ENCODE measurements around the gene EARS2.
"Not testable (repeated sequence)": the region's sequence is repeated elsewhere in the genome, so short reads cannot be mapped to it uniquely, and the experiment has no call there.

The EARS2 gene

DNA sequence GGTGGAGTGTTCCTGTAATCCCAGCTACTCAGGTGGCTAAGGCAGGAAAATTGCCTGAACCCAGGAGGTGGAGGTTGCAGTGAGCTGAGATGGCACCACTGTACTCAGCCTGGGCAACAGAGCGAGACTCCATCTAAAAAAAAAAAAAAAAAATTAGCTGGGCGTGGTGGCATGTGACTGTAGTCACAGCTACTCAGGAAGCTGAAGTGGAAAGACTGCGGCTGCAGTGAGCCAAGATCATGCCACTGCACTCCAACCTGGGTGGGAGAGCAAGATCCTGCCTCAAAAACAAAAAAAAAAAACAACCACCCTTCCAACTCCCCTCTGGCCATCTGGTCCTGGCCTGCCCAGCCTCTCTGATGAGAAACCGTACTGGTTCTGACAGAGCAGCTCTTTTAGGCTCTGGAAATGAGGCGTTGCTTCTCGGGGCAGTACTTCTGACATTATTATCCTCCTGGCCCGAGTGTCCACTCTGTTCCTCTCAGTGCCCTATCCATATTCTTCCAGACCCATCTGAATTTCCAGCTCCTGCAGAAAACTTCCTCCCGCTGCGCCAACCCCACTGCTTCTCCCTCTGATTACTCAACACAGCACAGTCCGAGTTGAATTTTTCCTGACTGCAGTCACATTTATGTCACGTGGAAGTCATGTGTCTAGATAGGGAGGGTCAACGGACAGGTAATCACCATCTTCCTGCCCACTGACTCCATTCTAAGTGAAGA is 60.2 kb downstream of the EARS2 start:
- peak; percentile 79 for DNase-seq
- in situ Hi-C loops (cut with HindIII; ENCODE audit: low pct_ligation_motif_present, low pct_unique_long_range_greater_than_20kb, low sequenced_read_pairs): no loop called here

DNA sequence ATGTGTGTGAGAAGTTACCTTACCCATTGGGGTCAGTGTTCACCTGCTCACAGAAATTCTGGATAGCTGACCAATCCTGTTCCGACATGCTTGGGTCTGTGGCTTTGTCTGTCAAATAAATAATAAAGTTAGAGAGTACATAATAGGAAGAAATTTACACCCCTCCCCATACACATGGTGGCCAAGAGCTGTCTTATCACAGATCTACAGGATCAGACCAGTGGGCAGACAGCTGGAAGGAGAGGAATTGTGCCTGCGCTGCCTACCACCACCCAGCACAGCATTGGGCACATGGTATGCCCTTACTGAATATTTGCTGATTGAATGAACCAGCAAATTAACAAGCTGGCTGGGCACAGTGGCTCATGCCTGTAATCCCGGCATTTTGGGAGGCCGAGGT is 61.5 kb downstream of the EARS2 start:
- in situ Hi-C loops (cut with HindIII; ENCODE audit: low pct_ligation_motif_present, low pct_unique_long_range_greater_than_20kb, low sequenced_read_pairs): no loop called here
- DNase-seq: no peak

DNA sequence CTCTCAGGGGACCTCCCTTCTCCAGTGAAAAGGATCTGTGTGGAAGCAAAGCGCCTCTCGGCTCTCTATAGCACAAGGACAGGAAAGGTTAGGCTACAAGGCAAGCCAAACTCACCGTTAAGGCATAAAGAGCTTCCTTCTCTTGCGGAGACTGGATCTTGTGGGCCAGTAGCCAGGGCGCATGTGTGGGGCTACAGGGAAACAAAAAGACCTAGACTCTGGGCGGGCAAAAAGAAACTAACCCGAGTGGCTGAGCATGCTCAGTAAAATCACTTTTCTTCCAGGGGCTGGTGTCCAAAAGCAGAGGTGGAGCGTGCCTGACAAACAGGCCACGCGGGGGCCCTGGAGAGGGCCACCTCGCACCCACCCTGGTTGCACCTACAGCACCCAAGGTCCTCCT is 63.0 kb downstream of the EARS2 start:
- no peak for DNase-seq
- in situ Hi-C loops (cut with HindIII; ENCODE audit: low pct_ligation_motif_present, low pct_unique_long_range_greater_than_20kb, low sequenced_read_pairs): no loop called here

DNA sequence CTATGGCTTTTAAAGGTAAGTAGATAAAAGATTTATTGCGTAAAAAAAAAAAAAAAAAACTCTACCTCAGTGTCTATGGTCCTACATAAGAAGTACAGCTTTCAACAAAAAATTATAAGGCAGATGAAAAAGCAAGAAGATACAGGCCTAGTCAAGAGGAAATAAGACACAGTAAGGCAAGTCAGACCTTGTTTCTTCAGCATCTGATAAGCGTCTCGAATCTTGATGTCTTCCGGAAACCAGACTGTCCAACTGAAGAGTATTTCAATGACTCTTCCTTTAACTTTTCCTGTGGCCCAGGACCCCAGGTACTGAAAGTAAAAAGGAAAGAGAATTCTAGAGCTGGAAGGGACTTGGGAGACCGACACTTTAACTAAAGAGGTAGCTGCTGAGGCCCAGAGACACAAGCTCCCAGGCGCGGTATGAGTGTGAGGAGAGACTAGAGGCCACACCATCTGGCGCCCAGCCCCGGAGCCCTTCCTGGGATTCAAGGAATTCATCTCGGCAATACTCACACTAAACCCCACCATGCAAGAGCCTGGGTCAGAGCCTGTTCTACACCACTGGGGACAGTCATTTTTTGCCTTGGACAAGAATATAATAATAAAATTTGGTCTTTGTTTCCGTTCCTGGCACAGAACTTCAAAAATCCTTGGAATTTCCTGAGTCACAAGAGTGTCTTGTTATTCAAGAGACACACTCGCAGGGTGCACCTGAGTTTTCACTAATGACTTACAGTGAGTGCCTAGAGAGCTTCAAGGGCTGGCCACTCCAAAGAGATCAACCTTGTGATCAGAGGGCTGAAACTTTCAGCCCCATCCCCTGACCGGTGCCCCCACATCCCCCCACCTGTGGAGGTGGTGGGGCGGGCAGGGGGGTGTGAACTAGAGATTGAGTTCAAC is 65.4 kb downstream of the EARS2 start:
- in situ Hi-C loops (cut with HindIII; ENCODE audit: low pct_ligation_motif_present, low pct_unique_long_range_greater_than_20kb, low sequenced_read_pairs): no loop called here
- DNase-seq: peak; percentile 81

DNA sequence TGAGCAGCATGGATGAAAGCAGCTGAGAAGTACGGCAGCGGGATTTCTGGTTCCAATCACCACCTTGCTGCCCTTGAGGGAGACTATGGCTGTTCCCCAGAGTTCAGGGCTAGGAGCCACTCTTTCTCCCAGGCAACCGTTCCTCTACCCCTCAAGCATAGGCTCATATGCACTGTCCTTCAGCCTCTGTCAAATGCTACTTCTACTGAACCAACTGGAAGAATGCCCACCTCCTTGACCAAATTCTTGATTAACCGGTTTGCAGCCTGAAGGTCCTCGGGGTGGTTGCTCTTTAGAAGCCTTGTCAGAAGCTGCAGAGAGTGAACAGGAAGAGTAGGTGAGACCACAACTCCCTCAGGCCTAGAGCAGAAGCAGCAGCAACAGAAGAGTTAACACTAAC is 70.7 kb downstream of the EARS2 start:
- DNase-seq: no peak
- in situ Hi-C loops (cut with HindIII; ENCODE audit: low pct_ligation_motif_present, low pct_unique_long_range_greater_than_20kb, low sequenced_read_pairs): no loop called here

DNA sequence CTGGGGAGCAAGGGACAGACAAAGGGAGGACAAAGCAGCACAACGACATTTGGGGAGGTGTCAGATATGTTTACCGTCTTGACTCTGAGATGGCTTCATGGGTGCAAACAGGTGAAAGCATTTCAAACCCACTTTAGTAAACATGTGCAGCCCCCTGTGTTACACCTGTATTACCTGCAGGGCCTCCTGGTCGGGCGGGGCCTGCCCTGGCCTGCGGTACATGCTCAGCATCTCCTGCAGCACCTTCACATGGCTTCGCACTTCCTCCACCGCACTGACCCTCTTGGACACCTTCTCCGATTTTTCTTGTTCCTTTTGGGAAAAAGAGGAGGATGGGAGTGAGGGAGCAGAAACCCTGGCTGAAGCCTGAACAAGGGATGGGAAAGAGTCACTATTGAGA is 71.3 kb downstream of the EARS2 start:
- in situ Hi-C loops (cut with HindIII; ENCODE audit: low pct_ligation_motif_present, low pct_unique_long_range_greater_than_20kb, low sequenced_read_pairs): no loop called here
- DNase-seq: no peak

DNA sequence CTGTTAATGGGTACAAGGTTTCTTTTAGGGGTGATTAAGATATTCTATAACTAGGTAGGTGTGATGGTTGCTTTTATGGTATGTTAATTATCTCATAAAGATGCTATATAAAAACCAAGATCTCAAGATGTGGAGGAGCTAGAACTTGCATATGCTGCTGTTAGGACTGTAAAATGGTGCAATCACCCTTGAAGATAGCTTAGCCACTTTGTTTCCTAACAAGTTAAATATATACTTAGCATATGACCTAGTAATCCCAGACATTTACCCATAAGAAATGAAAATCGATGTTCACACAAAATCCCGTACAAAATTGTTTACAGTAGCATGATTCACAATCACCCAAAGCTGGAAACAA is 71.9 kb downstream of the EARS2 start:
- in situ Hi-C loops (cut with HindIII; ENCODE audit: low pct_ligation_motif_present, low pct_unique_long_range_greater_than_20kb, low sequenced_read_pairs): no loop called here
- DNase-seq: no peak

DNA sequence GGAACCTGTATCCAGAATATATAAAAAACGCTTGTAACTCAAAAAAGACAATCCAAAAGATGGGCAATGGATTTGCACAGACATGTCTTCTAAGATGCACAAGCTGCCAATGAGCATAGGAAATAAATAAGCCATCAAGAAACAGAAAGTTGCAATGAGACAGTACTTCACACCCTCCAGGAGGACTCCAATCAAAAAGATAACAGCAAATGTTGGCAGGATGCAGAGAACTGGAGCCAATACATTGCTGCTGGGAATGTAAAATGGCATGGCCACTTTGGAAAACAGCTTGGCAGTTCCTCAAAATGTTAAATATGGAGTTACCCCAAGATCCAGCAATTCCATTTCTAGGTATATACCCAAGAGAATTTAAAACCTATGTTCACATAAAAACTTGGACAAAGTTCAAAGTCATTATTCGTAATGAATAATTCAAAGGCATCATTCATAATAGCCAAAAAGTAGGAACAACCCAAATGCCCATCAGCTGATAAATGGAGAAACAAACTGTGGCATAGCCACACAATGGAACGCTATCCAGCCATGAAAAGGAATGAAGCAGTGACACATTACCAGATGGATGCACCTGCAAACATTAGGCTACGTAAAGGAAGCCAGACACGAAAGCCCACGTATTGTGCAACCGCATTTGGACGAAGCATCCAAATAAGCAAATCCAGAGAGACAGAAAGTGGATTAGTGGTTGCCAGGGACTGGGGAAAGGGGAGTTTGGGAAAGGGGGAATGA is 72.5 kb downstream of the EARS2 start:
- no peak for DNase-seq
- in situ Hi-C loops (cut with HindIII; ENCODE audit: low pct_ligation_motif_present, low pct_unique_long_range_greater_than_20kb, low sequenced_read_pairs): no loop called here

DNA sequence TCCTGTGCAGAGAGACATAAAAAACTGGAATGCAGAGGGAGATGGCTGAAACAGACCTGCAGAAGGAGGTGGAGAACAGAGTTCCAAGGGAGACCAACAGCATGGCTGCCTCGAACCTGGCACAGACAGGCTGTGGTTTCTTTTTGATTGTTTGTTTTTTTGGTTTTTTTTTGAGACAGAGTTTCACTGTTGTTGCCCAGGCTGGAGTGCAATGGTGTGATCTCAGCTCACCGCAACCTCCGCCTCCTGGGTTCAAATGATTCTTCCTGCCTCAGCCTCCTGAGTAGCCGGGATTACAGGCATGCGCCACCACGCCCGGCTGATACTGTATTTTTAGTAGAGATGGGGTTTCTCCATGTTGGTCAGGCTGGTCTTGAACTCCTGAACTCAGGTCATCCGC is 73.7 kb downstream of the EARS2 start:
- DNase-seq; in situ Hi-C loops (cut with HindIII; ENCODE audit: low pct_ligation_motif_present, low pct_unique_long_range_greater_than_20kb, low sequenced_read_pairs): not testable (repeated sequence)

DNA sequence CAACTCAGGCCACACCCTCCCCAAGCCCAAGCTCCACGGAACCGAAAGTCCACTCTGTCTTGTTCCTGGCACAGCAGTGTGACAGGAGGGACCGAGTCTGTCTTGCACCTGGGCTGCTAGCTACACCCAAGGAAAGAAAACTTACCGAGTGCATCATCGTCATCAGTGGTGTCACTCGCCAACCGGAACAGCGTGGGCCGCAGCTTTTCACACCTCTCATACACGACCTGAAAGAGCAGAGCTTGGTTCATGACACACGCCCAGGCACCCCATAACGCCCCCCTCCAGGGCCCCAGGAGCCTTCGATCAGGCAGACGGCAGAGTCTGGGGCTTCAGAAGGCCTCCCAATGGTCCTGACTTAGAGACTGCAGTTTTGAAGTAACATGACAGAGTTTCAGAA is 74.4 kb downstream of the EARS2 start:
- in situ Hi-C loops (cut with HindIII; ENCODE audit: low pct_ligation_motif_present, low pct_unique_long_range_greater_than_20kb, low sequenced_read_pairs): no loop called here

DNA sequence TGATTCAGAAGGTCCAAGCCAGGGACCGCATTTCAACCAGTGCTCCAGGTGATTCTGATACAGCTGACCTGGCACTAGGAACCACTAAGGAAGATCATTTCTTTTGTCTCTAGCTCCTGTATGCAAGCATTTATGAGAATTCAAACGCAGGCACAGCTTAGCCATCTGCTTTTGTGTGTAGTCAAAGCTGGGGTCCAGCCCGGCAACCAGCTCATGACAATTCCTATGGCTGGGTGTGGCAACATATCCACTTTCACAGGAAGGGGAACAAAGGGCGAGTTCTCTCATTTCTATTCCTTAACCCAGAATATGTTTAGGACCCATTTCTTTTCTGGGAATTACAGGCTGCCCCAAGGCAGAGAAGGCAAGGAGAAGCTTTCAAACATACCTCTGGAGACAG is 76.9 kb downstream of the EARS2 start:
- in situ Hi-C loops (cut with HindIII; ENCODE audit: low pct_ligation_motif_present, low pct_unique_long_range_greater_than_20kb, low sequenced_read_pairs): no loop called here
- DNase-seq: no peak

More for the DNA sequence above, 74.4 kb downstream of the EARS2 start:
- no peak for DNase-seq

DNA sequence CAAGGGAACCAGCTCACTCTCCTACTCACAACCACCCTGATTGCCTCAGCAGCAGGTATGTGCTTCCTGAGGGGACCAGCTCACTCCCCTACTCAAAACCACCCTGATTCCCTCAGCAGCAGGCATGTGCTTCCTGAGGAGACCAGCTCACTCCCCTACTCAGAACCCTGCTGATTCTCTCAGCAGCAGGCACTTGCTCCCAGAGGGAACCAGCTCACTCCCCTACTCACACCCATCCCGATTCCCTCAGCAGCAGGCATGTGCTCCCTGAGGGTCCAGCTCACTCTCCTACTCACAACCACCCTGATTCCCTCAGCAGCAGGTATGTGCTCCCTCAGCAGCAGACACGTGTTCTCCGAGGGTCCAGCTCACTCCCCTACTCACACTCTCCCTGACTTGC is 78.0 kb downstream of the EARS2 start:
- in situ Hi-C loops (cut with HindIII; ENCODE audit: low pct_ligation_motif_present, low pct_unique_long_range_greater_than_20kb, low sequenced_read_pairs): no loop called here
- DNase-seq: no peak

DNA sequence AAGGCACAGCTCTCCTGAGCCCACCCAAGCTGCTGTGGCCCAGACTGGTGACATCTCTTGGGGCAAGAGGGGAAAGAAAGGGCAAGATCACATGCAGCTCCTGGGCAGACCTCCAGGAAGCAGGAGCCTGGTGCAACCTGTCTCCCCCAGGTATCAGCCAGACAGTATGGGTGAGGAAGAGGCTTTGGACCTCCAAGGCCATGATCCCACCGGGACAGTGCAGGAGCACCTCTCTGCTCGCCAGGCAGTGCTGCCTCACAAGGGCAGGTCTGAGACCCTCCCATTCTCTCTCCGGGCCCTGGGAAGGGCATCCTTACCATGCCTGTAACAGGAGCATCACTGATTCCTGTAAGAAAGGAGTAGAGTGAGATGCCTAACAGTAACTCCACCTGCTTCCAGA is 78.6 kb downstream of the EARS2 start:
- DNase-seq: no peak
- in situ Hi-C loops (cut with HindIII; ENCODE audit: low pct_ligation_motif_present, low pct_unique_long_range_greater_than_20kb, low sequenced_read_pairs): no loop called here

DNA sequence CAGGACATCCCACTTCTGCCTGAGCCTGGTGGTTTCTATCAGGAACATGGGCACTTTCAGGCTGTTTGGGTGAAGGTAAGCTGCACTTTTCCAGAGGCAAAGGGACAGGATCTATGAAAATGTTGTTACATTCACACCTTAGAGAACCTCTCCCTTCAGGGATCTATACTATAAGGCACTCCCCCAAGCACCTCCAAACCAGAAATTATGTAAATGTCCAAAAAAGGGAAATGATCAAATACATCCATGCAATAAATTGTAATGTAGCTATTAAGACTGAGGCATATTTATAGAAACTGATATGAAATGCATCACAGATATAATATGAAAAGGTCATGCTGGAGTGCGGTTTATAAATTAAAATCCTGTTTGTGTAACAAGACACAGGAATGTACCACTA is 80.9 kb downstream of the EARS2 start:
- in situ Hi-C loops (cut with HindIII; ENCODE audit: low pct_ligation_motif_present, low pct_unique_long_range_greater_than_20kb, low sequenced_read_pairs): no loop called here
- no peak for DNase-seq
